ENCODE results near the gene LPAR3. TPM values are rescaled to one million over a fixed set of nuclear protein-coding genes. Genes with fewer than 3 reads are reported as not detected.

The LPAR3 gene
- total RNA-seq, 1 donor from 2014 or later, result 1.2 TPM

GRCh38 chr1:84842748-84843231, 50.2 kb downstream of the LPAR3 start:
- Mint-ChIP-seq H3K4me1 (ENCODE audit: unreplicated experiment) (no peaks in the 10 kb centered on the region), H3K27me3 (ENCODE audit: unreplicated experiment) (no peaks in the 10 kb centered on the region), H3K9me3 (ENCODE audit: unreplicated experiment) (no peaks in the 10 kb centered on the region), H3K4me3 (ENCODE audit: unreplicated experiment) (no peak overlapping the region), H3K36me3 (ENCODE audit: low read depth, unreplicated experiment) (no peaks in the 10 kb centered on the region), H3K27ac (ENCODE audit: unreplicated experiment) (no peak overlapping the region)
- DNase-seq (ENCODE audit: low spot score), result no peak
- no peak for TF ChIP-seq CTCF (IDR thresholded peaks at IDR 0.05; ENCODE audit: unreplicated experiment)

- TF ChIP-seq CTCF (IDR thresholded peaks at IDR 0.05; ENCODE audit: unreplicated experiment), result no peak
- H3K36me3 Mint-ChIP-seq (ENCODE audit: low read depth, unreplicated experiment), result no peaks in the 10 kb centered on the region
These were observed 51.0 kb downstream of the LPAR3 start for GRCh38 chr1:84841971-84842370.

DNA sequence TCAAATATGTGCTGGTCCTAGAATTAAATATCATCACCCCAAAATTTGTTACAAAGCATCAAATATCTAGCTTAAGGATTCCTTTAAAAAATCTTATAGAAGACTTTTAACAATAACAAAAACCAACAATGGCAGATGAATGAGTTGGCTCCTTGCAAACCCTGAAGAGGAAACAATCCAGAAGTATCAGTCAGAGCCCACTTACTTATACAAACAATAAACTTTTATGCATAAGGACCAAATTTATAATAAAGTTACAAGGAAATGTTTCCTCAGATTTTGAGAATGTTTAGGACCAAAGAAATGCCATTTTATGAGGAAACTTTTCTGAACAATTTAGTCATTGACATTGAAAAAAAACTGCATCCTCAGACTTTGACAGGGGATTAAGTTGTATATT, 52.7 kb downstream of the LPAR3 start:
- Mint-ChIP-seq H3K36me3 (ENCODE audit: low read depth, unreplicated experiment) (no peaks in the 10 kb centered on the region), H3K9me3 (ENCODE audit: unreplicated experiment) (no peaks in the 10 kb centered on the region), H3K4me1 (ENCODE audit: unreplicated experiment) (no peaks in the 10 kb centered on the region), H3K4me3 (ENCODE audit: unreplicated experiment) (no peak overlapping the region), H3K27ac (ENCODE audit: unreplicated experiment) (no peak overlapping the region), H3K27me3 (ENCODE audit: unreplicated experiment) (no peaks in the 10 kb centered on the region)
- DNase-seq (ENCODE audit: low spot score), result no peak
- no peak for TF ChIP-seq CTCF (IDR thresholded peaks at IDR 0.05; ENCODE audit: unreplicated experiment)

More at GRCh38 chr1:84841971-84842370, 51.0 kb downstream of the LPAR3 start:
- DNase-seq (ENCODE audit: low spot score), result no peak
- Mint-ChIP-seq H3K9me3 (ENCODE audit: unreplicated experiment) (no peaks in the 10 kb centered on the region), H3K27me3 (ENCODE audit: unreplicated experiment) (no peaks in the 10 kb centered on the region), H3K27ac (ENCODE audit: unreplicated experiment) (no peak overlapping the region), H3K4me1 (ENCODE audit: unreplicated experiment) (no peaks in the 10 kb centered on the region), H3K4me3 (ENCODE audit: unreplicated experiment) (no peak overlapping the region)

DNA sequence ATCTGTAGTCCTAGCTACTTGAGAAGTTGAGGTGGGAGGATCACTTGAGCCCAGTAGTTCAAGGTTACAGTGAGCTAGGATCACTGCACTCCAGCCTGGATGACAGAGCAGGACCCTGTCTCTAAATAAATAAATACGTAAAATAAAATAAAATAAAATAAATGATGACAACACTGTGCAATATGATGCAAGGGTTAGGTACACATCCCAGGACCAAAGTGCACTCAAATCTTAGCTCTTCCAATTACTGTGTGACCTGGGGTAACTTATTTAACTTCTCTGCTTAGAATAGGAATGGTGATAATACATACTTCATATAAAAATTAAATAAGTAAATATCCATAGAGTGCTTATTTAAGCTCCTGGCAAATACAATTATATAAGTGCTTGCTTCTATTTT, 53.5 kb downstream of the LPAR3 start:
- no peak for DNase-seq (ENCODE audit: low spot score)
- H3K27ac Mint-ChIP-seq (ENCODE audit: unreplicated experiment), result no peak overlapping the region
- H3K9me3 Mint-ChIP-seq (ENCODE audit: unreplicated experiment), result no peaks in the 10 kb centered on the region
- no peaks in the 10 kb centered on the region for H3K36me3 Mint-ChIP-seq (ENCODE audit: low read depth, unreplicated experiment)
- no peaks in the 10 kb centered on the region for H3K27me3 Mint-ChIP-seq (ENCODE audit: unreplicated experiment)
- TF ChIP-seq CTCF (IDR thresholded peaks at IDR 0.05; ENCODE audit: unreplicated experiment), result no peak
- H3K4me3 Mint-ChIP-seq (ENCODE audit: unreplicated experiment), result no peak overlapping the region
- no peaks in the 10 kb centered on the region for H3K4me1 Mint-ChIP-seq (ENCODE audit: unreplicated experiment)

- Mint-ChIP-seq H3K27ac (ENCODE audit: unreplicated experiment) (no peak overlapping the region), H3K36me3 (ENCODE audit: low read depth, unreplicated experiment) (no peaks in the 10 kb centered on the region), H3K27me3 (ENCODE audit: unreplicated experiment) (no peaks in the 10 kb centered on the region), H3K4me1 (ENCODE audit: unreplicated experiment) (peaks cover 4% of the 10 kb centered on the region), H3K9me3 (ENCODE audit: unreplicated experiment) (no peaks in the 10 kb centered on the region), H3K4me3 (ENCODE audit: unreplicated experiment) (no peak overlapping the region)
- no peak for TF ChIP-seq CTCF (IDR thresholded peaks at IDR 0.05; ENCODE audit: unreplicated experiment)
- no peak for DNase-seq (ENCODE audit: low spot score)
These were observed 56.9 kb downstream of the LPAR3 start for GRCh38 chr1:84836145-84836544.

Data from endothelial cell (in vitro differentiated cells).